Measurements from ENCODE around the gene PLA2G2C.

DNA sequence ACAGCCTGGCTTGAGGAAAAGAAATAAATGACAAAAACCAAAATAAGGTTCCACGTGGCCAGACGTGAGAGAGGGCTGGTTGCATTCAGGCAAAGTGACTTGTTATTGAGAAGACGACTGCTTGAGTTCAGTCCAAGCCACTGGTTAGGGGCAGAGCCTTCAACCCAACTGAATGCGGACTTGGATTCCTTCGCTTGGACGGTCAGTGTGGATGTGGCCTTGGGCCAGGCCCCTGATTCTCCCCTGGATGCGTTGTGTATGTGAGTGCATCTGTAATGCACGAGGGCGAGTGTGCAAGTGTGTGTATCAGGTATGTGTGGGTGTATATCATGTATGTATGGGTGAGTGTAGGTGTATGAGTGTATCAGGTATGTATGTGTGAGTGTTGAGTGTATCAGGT is 45.3 kb downstream of the PLA2G2C start:
- TF ChIP-seq, protein P1, sequence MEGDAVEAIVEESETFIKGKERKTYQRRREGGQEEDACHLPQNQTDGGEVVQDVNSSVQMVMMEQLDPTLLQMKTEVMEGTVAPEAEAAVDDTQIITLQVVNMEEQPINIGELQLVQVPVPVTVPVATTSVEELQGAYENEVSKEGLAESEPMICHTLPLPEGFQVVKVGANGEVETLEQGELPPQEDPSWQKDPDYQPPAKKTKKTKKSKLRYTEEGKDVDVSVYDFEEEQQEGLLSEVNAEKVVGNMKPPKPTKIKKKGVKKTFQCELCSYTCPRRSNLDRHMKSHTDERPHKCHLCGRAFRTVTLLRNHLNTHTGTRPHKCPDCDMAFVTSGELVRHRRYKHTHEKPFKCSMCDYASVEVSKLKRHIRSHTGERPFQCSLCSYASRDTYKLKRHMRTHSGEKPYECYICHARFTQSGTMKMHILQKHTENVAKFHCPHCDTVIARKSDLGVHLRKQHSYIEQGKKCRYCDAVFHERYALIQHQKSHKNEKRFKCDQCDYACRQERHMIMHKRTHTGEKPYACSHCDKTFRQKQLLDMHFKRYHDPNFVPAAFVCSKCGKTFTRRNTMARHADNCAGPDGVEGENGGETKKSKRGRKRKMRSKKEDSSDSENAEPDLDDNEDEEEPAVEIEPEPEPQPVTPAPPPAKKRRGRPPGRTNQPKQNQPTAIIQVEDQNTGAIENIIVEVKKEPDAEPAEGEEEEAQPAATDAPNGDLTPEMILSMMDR (IDR thresholded peaks at IDR 0.05 in 8 of 11, conservative IDR thresholded peaks at IDR 0.05 in 3 of 11): no peak
- no peak for TF ChIP-seq POLR2AphosphoS5 (IDR thresholded peaks at IDR 0.05)
